Breast epithelium (tissue), 4 donors: ENCODE results near the gene AGMAT. TPM values are rescaled to one million over a fixed set of nuclear protein-coding genes. Genes with fewer than 3 reads are reported as not detected.

Experiments used
- DNase-seq, 2 donors: peaks; one replicate each; pipeline ENCODE4 v3.0.0-alpha.2; 2019; ENCODE audit warnings: low spot score in 2 of 2
- H3K27ac ChIP-seq, 2 donors: fragments of 200-600 bp; sonication (generic) in 1 of 2; one replicate each; pipeline ENCODE4 v1.5.1; 2016 to 2019; ENCODE audit warnings: mild to moderate bottlenecking in 1 of 2
- H3K27me3 ChIP-seq, 2 donors: fragments of 200-600 bp; sonication (generic) in 1 of 2; one replicate each; pipeline versions ENCODE4 v1.5.1 to v1.6.0; 2017 to 2019; ENCODE audit warnings: control low read depth in 1 of 2, mild to moderate bottlenecking in 1 of 2
- H3K36me3 ChIP-seq: fragments of 200-600 bp; one replicate; pipeline ENCODE4 v1.5.1; 2019
- H3K4me1 ChIP-seq, 2 donors: fragments of 200-600 bp; sonication (generic); one replicate each; pipeline ENCODE4 v1.5.1; 2016 to 2019; ENCODE audit warnings: control low read depth in 1 of 2
- H3K4me3 ChIP-seq, 3 donors: fragments of 200-600 bp; sonication (generic); 1 replicate in 2 of 3; 2 replicates in 1 of 3; pipeline ENCODE4 v1.5.1; 2016 to 2019; ENCODE audit warnings: mild to moderate bottlenecking in 3 of 3, moderate library complexity in 2 of 3
- H3K9me3 ChIP-seq, 2 donors: fragments of 200-600 bp; sonication (generic) in 1 of 2; one replicate each; pipeline ENCODE4 v1.5.1; 2016 to 2019; ENCODE audit warnings: control low read depth in 1 of 2
- CTCF ChIP-seq, 3 donors: fragments of 450-650 bp; IDR thresholded peaks; one replicate each; pipeline ENCODE4 v1.5.1; 2016 to 2017; ENCODE audit warnings: antibody characterized with exemption in 3 of 3, mild to moderate bottlenecking in 3 of 3, moderate library complexity in 3 of 3
- POLR2A ChIP-seq: fragments of 450-650 bp; IDR thresholded peaks from one replicate; pipeline ENCODE4 v1.6.1; 2016; ENCODE audit warnings: antibody characterized with exemption, mild to moderate bottlenecking, moderate library complexity
- POLR2AphosphoS5 ChIP-seq, 3 donors: sonication (generic); formaldehyde crosslinking; IDR thresholded peaks; one replicate each; pipeline ENCODE4 v1.6.1; 2017; ENCODE audit warnings: antibody characterized with exemption in 3 of 3
- intact Hi-C: fragments of 100-400 bp; cut with DNase I; formaldehyde crosslinking; loops from one replicate; pipeline ENCODE4 v1.15.1; 2023; ENCODE audit warnings: low total_unique reads
- total RNA-seq, 3 donors: library from RNA; depleted of rRNA; stranded (reverse); fragments of >200 nt; gene quantifications; one replicate each; pipeline ENCODE4 v1.1.0, GENCODE V29; 2016

AGMAT gene
- total RNA-seq, 3 donors from 2014 or later, result 0.29 to 0.33 (median 0.32) TPM

- DNase-seq, result no peak
- TF ChIP-seq CTCF (IDR thresholded peaks at IDR 0.05) (no peak), POLR2A (no peak), POLR2AphosphoS5 (IDR thresholded peaks at IDR 0.05) (no peak)
- peaks cover 11% of the 10 kb centered on the region for H3K36me3 ChIP-seq
- intact Hi-C loops, result no loop called here
- H3K27ac ChIP-seq, result no peak overlapping the region
- no peak overlapping the region for H3K4me3 ChIP-seq
- no peaks in the 10 kb centered on the region for H3K9me3 ChIP-seq
- H3K4me1 ChIP-seq, result no peaks in the 10 kb centered on the region
- H3K27me3 ChIP-seq, result no peaks in the 10 kb centered on the region
Measured at GRCh38 chr1:15541231-15541792, 43.5 kb downstream of the AGMAT start.

DNA sequence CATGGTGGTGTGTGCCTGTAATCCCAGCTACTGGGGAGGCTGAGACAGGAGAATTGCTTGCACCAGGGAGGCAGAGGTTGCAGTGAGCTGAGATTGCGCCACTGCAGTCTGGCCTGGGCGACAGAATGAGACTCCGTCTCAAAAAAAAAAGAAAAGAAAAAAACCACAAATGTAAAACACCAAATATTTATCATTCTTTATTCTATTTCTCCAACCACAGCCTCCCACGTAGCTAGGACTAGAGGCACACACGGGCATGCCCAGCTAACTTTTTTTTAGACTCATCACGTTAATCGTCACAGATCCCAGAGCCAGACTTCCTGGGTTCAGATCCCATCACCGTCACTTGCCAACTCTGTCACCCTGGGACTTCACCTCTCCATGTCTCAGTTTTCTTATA is 44.7 kb downstream of the AGMAT start:
- no peak overlapping the region for H3K4me3 ChIP-seq
- H3K36me3 ChIP-seq, result peaks cover 11% of the 10 kb centered on the region
- H3K27ac ChIP-seq, result no peak overlapping the region
- DNase-seq, result no peak
- intact Hi-C loops, result no loop called here
- no peaks in the 10 kb centered on the region for H3K27me3 ChIP-seq
- H3K4me1 ChIP-seq, result no peaks in the 10 kb centered on the region
- no peaks in the 10 kb centered on the region for H3K9me3 ChIP-seq
- TF ChIP-seq CTCF (IDR thresholded peaks at IDR 0.05), result no peak
- no peak for TF ChIP-seq POLR2A
- no peak for TF ChIP-seq POLR2AphosphoS5 (IDR thresholded peaks at IDR 0.05)

- H3K27me3 ChIP-seq, result no peaks in the 10 kb centered on the region
- no peaks in the 10 kb centered on the region for H3K9me3 ChIP-seq
- DNase-seq, result no peak
- no peak overlapping the region for H3K4me3 ChIP-seq
- TF ChIP-seq POLR2AphosphoS5 (IDR thresholded peaks at IDR 0.05) (no peak), POLR2A (no peak), CTCF (IDR thresholded peaks at IDR 0.05) (no peak)
- H3K36me3 ChIP-seq, result peaks cover 5% of the 10 kb centered on the region
- intact Hi-C loops, result loop anchor here (5.0 to 10.0 kb wide), 2 partner anchors 666 to 1956 kb away; partner anchors contain the start of gene PDPN
- no peaks in the 10 kb centered on the region for H3K4me1 ChIP-seq
- no peak overlapping the region for H3K27ac ChIP-seq
Measured at GRCh38 chr1:15538771-15539170, 46.1 kb downstream of the AGMAT start.

DNA sequence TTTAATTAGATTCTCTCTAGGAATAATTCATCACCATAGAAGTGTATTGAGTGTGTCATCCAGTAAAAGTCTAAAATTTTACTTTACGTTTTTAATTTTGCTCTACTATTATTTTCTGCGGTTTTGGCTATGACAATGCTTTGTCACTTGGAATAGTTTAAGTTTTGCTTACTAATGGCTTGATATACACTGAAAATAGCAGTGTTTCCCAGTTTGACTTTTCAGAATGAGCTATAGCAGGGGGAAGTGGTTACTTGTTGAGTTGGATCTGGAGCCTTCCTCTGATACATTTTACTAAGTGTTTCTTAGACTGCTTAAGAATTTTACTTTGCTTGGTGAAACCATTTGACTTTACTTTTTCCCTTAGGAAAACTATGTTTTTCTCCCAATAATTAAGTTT is 53.2 kb downstream of the AGMAT start:
- Histone ChIP-seq H3K9me3 (no peaks in the 10 kb centered on the region), H3K27me3 (no peaks in the 10 kb centered on the region), H3K4me3 (no peak overlapping the region), H3K27ac (no peak overlapping the region), H3K36me3 (no peaks in the 10 kb centered on the region), H3K4me1 (no peaks in the 10 kb centered on the region)
- no peak for DNase-seq
- intact Hi-C loops, result loop anchor here (10.0 kb wide), 1 partner anchor 673 kb away; no protein-coding TSS in a partner anchor
- no peak for TF ChIP-seq POLR2AphosphoS5 (IDR thresholded peaks at IDR 0.05)
- TF ChIP-seq POLR2A, result no peak
- TF ChIP-seq CTCF (IDR thresholded peaks at IDR 0.05), result no peak

DNA sequence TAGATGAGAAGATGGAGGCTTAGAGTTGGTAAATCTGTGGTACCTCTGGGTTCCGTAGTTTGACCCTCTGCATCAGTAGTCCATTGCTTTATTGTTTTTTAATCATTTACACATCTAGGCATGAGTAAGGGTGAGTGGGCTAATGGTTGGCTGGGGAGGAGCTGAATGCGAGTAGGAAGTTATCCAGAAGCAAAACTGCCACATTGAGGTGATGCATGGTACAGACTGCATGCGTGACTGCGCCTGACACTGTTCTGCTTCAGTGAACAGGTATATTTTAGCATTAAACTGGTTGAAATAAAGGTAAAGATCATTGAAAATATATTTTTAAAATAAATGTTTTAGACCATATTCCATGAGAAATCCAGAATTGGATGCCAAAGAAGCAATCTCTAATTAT is 53.8 kb downstream of the AGMAT start:
- no peak overlapping the region for H3K27ac ChIP-seq
- TF ChIP-seq CTCF (IDR thresholded peaks at IDR 0.05), result no peak
- TF ChIP-seq POLR2AphosphoS5 (IDR thresholded peaks at IDR 0.05), result no peak
- no peak for TF ChIP-seq POLR2A
- intact Hi-C loops, result loop anchor here (10.0 kb wide), 1 partner anchor 674 kb away; no protein-coding TSS in a partner anchor

More for the DNA sequence above, 53.8 kb downstream of the AGMAT start:
- H3K9me3 ChIP-seq, result no peaks in the 10 kb centered on the region
- H3K4me3 ChIP-seq, result no peak overlapping the region
- no peaks in the 10 kb centered on the region for H3K36me3 ChIP-seq
- H3K27me3 ChIP-seq, result no peaks in the 10 kb centered on the region
- H3K4me1 ChIP-seq, result peaks cover 0 to under 1% of the 10 kb centered on the region in 2 donors
- DNase-seq, result no peak
